NCI-H2107 (cell line): Measurements from ENCODE around the gene TOGARAM2.

Source experiments
- DNase-seq: peaks from one replicate; lab custom pipeline; 2025; lab: John Stamatoyannopoulos, UW

The TOGARAM2 gene

GRCh38 chr2:29023188-29023587 is 42.1 kb downstream of the TOGARAM2 start:
- DNase-seq: no peak

GRCh38 chr2:29024882-29025430 is 43.9 kb downstream of the TOGARAM2 start:
- DNase-seq: no peak

- no peak for DNase-seq
Observed at GRCh38 chr2:29025711-29026110, 44.6 kb downstream of the TOGARAM2 start.

GRCh38 chr2:29031046-29031445 is 49.9 kb downstream of the TOGARAM2 start:
- DNase-seq: no peak

GRCh38 chr2:29032189-29032588 is 51.1 kb downstream of the TOGARAM2 start:
- no peak for DNase-seq

GRCh38 chr2:29033172-29033571 is 52.1 kb downstream of the TOGARAM2 start:
- no peak for DNase-seq

- no peak for DNase-seq
Observed at GRCh38 chr2:29033656-29034055, 52.6 kb downstream of the TOGARAM2 start.

GRCh38 chr2:29035016-29035745 is 54.1 kb downstream of the TOGARAM2 start:
- no peak for DNase-seq

- no peak for DNase-seq
Observed at GRCh38 chr2:29039718-29040480, 58.8 kb downstream of the TOGARAM2 start.

- DNase-seq: no peak
Observed at GRCh38 chr2:29040552-29040951, 59.5 kb downstream of the TOGARAM2 start.

GRCh38 chr2:29041161-29041660 is 60.1 kb downstream of the TOGARAM2 start:
- no peak for DNase-seq

GRCh38 chr2:29042561-29043075 is 61.5 kb downstream of the TOGARAM2 start:
- no peak for DNase-seq

GRCh38 chr2:29044459-29044858 is 63.4 kb downstream of the TOGARAM2 start:
- DNase-seq: no peak

GRCh38 chr2:29046321-29046720 is 65.2 kb downstream of the TOGARAM2 start:
- DNase-seq: no peak

- DNase-seq: no peak
Observed at GRCh38 chr2:29047083-29047845, 66.2 kb downstream of the TOGARAM2 start.

- DNase-seq: no peak
Observed at GRCh38 chr2:29050591-29050990, 69.5 kb downstream of the TOGARAM2 start.

GRCh38 chr2:29051730-29052129 is 70.6 kb downstream of the TOGARAM2 start:
- no peak for DNase-seq

- DNase-seq: no peak
Observed at GRCh38 chr2:29052807-29053206, 71.7 kb downstream of the TOGARAM2 start.

GRCh38 chr2:29053223-29053622 is 72.1 kb downstream of the TOGARAM2 start:
- DNase-seq: no peak

GRCh38 chr2:29053670-29054400 is 72.7 kb downstream of the TOGARAM2 start:
- no peak for DNase-seq

- DNase-seq: no peak
Observed at GRCh38 chr2:29054430-29054829, 73.3 kb downstream of the TOGARAM2 start.
